Mesendoderm (in vitro differentiated cells): ENCODE measurements around the gene PREX1.
A peak's percentile ranks its signal among the peaks of the same experiment; 100 is the strongest.

ENCODE experiments used
- DNase-seq: peaks from one replicate; pipeline ENCODE4 v3.0.0; 2013
- H2AK5ac ChIP-seq: 2 replicates; pipeline ENCODE4 v1.6.1; 2013; ENCODE audit warnings: low read length, inconsistent platforms
- H2BK120ac ChIP-seq: 2 replicates; pipeline ENCODE4 v1.6.1; 2013; ENCODE audit warnings: low read depth, mild to moderate bottlenecking, low read length, moderate library complexity, mixed read lengths
- H2BK15ac ChIP-seq: replicated peaks from 2 replicates; pipeline ENCODE4 v1.6.1; 2013; ENCODE audit warnings: low read depth, mild to moderate bottlenecking, moderate library complexity
- H2BK5ac ChIP-seq: 2 replicates; pipeline ENCODE4 v1.6.1; 2013; ENCODE audit warnings: low read length, inconsistent platforms
- H3K18ac ChIP-seq: 2 replicates; pipeline ENCODE4 v1.6.1; 2013; ENCODE audit warnings: mild to moderate bottlenecking, low read length, mixed read lengths
- H3K23ac ChIP-seq: one replicate; pipeline ENCODE4 v1.6.1; 2013; ENCODE audit warnings: low read length
- H3K27ac ChIP-seq: 2 replicates; pipeline ENCODE4 v1.5.1; 2013; ENCODE audit warnings: low read depth, mild to moderate bottlenecking, inconsistent platforms, low read length, moderate library complexity
- H3K27me3 ChIP-seq: 2 replicates; pipeline ENCODE4 v1.6.1; 2013; ENCODE audit warnings: low read length, control low read depth, mild to moderate bottlenecking, inconsistent platforms; ENCODE audit not compliant: insufficient read depth, poor library complexity
- H3K36me3 ChIP-seq: 2 replicates; pipeline ENCODE4 v1.6.1; 2013; ENCODE audit warnings: low read length, inconsistent platforms; ENCODE audit not compliant: control insufficient read depth, insufficient read depth
- H3K4ac ChIP-seq: one replicate; pipeline ENCODE4 v1.6.1; 2013; ENCODE audit warnings: low read depth, mild to moderate bottlenecking, low read length, moderate library complexity
- H3K4me1 ChIP-seq: 2 replicates; pipeline ENCODE4 v1.6.1; 2013; ENCODE audit warnings: low read depth, low read length, inconsistent platforms; ENCODE audit not compliant: control insufficient read depth
- H3K4me2 ChIP-seq: 2 replicates; pipeline ENCODE4 v1.6.1; 2013; ENCODE audit warnings: low read length
- H3K4me3 ChIP-seq: 2 replicates; pipeline ENCODE4 v1.5.1; 2013; ENCODE audit warnings: mild to moderate bottlenecking, low read length
- H3K56ac ChIP-seq: one replicate; pipeline ENCODE4 v1.6.1; 2013; ENCODE audit warnings: low read length
- H3K79me1 ChIP-seq: 2 replicates; pipeline ENCODE4 v1.6.1; 2013; ENCODE audit warnings: low read length, inconsistent platforms
- H3K79me2 ChIP-seq: 2 replicates; pipeline ENCODE4 v1.6.1; 2013; ENCODE audit warnings: mild to moderate bottlenecking, low read length; ENCODE audit not compliant: control insufficient read depth, insufficient read depth
- H3K9ac ChIP-seq: 2 replicates; pipeline ENCODE4 v1.6.1; 2013; ENCODE audit warnings: low read length, inconsistent platforms
- H4K5ac ChIP-seq: one replicate; pipeline ENCODE4 v1.6.1; 2013; ENCODE audit warnings: low read length
- H4K8ac ChIP-seq: one replicate; pipeline ENCODE4 v1.6.1; 2013; ENCODE audit warnings: low read depth, mild to moderate bottlenecking, control low read depth, low read length, moderate library complexity
- WGBS: extraction: QIAGEN DNeasy Blood & Tissue Kit; methylation state at CpG from one replicate; pipeline ENCODE4 v1.1.7; 2013; ENCODE audit warnings: low lambda C conversion rate, missing lambda C conversion rate; ENCODE audit not compliant: insufficient coverage; ENCODE audit errors: extremely low coverage; 5-methylcytosine and 5-hydroxymethylcytosine counted together

Gene PREX1

GRCh38 chr20:48724891-48725554, 102.8 kb downstream of the PREX1 start:
- no peaks in the 10 kb centered on the region for H3K79me2 ChIP-seq
- no peak overlapping the region for H3K4me3 ChIP-seq
- no peak overlapping the region for H3K4me2 ChIP-seq
- peaks cover 4% of the 10 kb centered on the region for H3K36me3 ChIP-seq
- no peak overlapping the region for H2BK5ac ChIP-seq
- no peak for DNase-seq
- H3K56ac ChIP-seq = no peak overlapping the region
- H2AK5ac ChIP-seq = no peak overlapping the region
- H3K4me1 ChIP-seq = no peaks in the 10 kb centered on the region
- no peak overlapping the region for H3K23ac ChIP-seq
- no peak overlapping the region for H2BK15ac ChIP-seq
- no peak overlapping the region for H2BK120ac ChIP-seq
- H3K18ac ChIP-seq = no peak overlapping the region
- H3K4ac ChIP-seq = no peak overlapping the region
- no peak overlapping the region for H4K5ac ChIP-seq
- H4K8ac ChIP-seq = no peak overlapping the region
- no peaks in the 10 kb centered on the region for H3K27me3 ChIP-seq
- H3K9ac ChIP-seq = no peak overlapping the region
- H3K79me1 ChIP-seq = peaks cover 15% of the 10 kb centered on the region
- WGBS = no CpG with 5 or more reads among the region's 11 CpGs
- no peak overlapping the region for H3K27ac ChIP-seq

GRCh38 chr20:48724382-48724781, 103.4 kb downstream of the PREX1 start:
- no peak for DNase-seq
- peaks cover 20% of the 10 kb centered on the region for H3K79me1 ChIP-seq
- no peak overlapping the region for H3K23ac ChIP-seq
- no peak overlapping the region for H4K8ac ChIP-seq
- no peak overlapping the region for H3K9ac ChIP-seq
- no peak overlapping the region for H3K56ac ChIP-seq
- H2BK5ac ChIP-seq = no peak overlapping the region
- H2AK5ac ChIP-seq = no peak overlapping the region
- no peak overlapping the region for H3K4ac ChIP-seq
- no peak overlapping the region for H3K4me3 ChIP-seq
- H2BK15ac ChIP-seq = no peak overlapping the region
- no peak overlapping the region for H3K18ac ChIP-seq
- H3K4me2 ChIP-seq = no peak overlapping the region
- no peaks in the 10 kb centered on the region for H3K79me2 ChIP-seq
- no peak overlapping the region for H2BK120ac ChIP-seq
- no peak overlapping the region for H4K5ac ChIP-seq
- H3K27me3 ChIP-seq = no peaks in the 10 kb centered on the region
- peaks cover 4% of the 10 kb centered on the region for H3K36me3 ChIP-seq
- H3K4me1 ChIP-seq = no peaks in the 10 kb centered on the region
- no CpG with 5 or more reads among the region's 5 CpGs for WGBS
- no peak overlapping the region for H3K27ac ChIP-seq

- Histone ChIP-seq H2AK5ac (no peak overlapping the region), H3K4ac (no peak overlapping the region), H3K4me1 (no peaks in the 10 kb centered on the region), H2BK5ac (no peak overlapping the region), H3K79me2 (no peaks in the 10 kb centered on the region), H2BK15ac (no peak overlapping the region), H3K23ac (no peak overlapping the region), H3K4me2 (no peak overlapping the region), H4K8ac (no peak overlapping the region), H3K18ac (no peak overlapping the region), H3K9ac (no peak overlapping the region), H3K27ac (no peak overlapping the region), H3K79me1 (peaks cover 22% of the 10 kb centered on the region), H3K27me3 (no peaks in the 10 kb centered on the region), H4K5ac (no peak overlapping the region), H3K4me3 (no peak overlapping the region), H2BK120ac (no peak overlapping the region), H3K36me3 (peaks cover 4% of the 10 kb centered on the region), H3K56ac (peak overlapping the region; percentile 8)
- WGBS = no CpG with 5 or more reads among the region's 29 CpGs
- DNase-seq = no peak
Observed at GRCh38 chr20:48723308-48724264, 104.2 kb downstream of the PREX1 start.

GRCh38 chr20:48722737-48723191, 105.0 kb downstream of the PREX1 start:
- Histone ChIP-seq H3K36me3 (peaks cover 8% of the 10 kb centered on the region), H3K4me2 (no peak overlapping the region), H2BK15ac (no peak overlapping the region), H3K56ac (no peak overlapping the region), H2BK120ac (no peak overlapping the region), H3K4me3 (no peak overlapping the region), H3K79me1 (peaks cover 22% of the 10 kb centered on the region), H3K9ac (no peak overlapping the region), H3K27ac (no peak overlapping the region), H3K4me1 (no peaks in the 10 kb centered on the region), H4K8ac (no peak overlapping the region), H3K23ac (no peak overlapping the region), H3K4ac (no peak overlapping the region), H3K18ac (no peak overlapping the region), H2AK5ac (no peak overlapping the region), H3K27me3 (no peaks in the 10 kb centered on the region), H2BK5ac (no peak overlapping the region), H4K5ac (no peak overlapping the region), H3K79me2 (no peaks in the 10 kb centered on the region)
- no CpG with 5 or more reads among the region's 8 CpGs for WGBS
- DNase-seq = peak; percentile 28

GRCh38 chr20:48722002-48722731, 105.6 kb downstream of the PREX1 start:
- Histone ChIP-seq H3K79me1 (peaks cover 24% of the 10 kb centered on the region), H2AK5ac (no peak overlapping the region), H3K4ac (no peak overlapping the region), H2BK15ac (no peak overlapping the region), H2BK120ac (no peak overlapping the region), H3K79me2 (no peaks in the 10 kb centered on the region), H3K4me1 (no peaks in the 10 kb centered on the region), H2BK5ac (no peak overlapping the region), H3K56ac (no peak overlapping the region), H3K9ac (no peak overlapping the region), H3K36me3 (peaks cover 9% of the 10 kb centered on the region), H3K18ac (no peak overlapping the region), H3K4me2 (no peak overlapping the region), H3K27ac (no peak overlapping the region), H3K23ac (no peak overlapping the region), H4K8ac (no peak overlapping the region), H3K4me3 (no peak overlapping the region), H4K5ac (no peak overlapping the region), H3K27me3 (no peaks in the 10 kb centered on the region)
- DNase-seq = no peak
- no CpG with 5 or more reads among the region's 14 CpGs for WGBS
